HG02870 (cell line): ENCODE data around the gene FARS2.

Source experiments
- ATAC-seq: cut with Tn5 transposase; IDR thresholded peaks from one replicate; pipeline ENCODE4 v1.9.1; 2021; ENCODE audit warnings: mild to moderate bottlenecking, moderate library complexity; ENCODE audit not compliant: unreplicated experiment

Gene FARS2

DNA sequence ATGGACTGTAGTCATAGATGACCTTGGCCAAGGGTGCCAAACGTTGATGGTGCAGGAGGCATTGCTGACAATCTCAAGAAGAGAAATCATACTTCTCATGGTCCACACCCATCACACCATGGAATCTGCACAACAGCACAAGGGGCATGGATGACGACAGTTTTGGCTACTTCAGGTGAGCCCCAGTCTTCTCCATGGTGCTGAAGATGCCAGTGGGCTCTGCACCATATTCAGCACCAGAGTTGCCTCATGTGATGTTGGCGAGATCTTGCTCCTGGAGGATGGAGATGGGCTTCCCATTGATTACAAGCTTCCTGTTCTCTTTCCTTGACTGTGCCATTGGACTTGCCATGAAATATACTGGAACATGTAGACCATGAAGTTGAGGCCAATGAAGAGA, 556.6 kb downstream of the FARS2 start:
- no peak for ATAC-seq

DNA sequence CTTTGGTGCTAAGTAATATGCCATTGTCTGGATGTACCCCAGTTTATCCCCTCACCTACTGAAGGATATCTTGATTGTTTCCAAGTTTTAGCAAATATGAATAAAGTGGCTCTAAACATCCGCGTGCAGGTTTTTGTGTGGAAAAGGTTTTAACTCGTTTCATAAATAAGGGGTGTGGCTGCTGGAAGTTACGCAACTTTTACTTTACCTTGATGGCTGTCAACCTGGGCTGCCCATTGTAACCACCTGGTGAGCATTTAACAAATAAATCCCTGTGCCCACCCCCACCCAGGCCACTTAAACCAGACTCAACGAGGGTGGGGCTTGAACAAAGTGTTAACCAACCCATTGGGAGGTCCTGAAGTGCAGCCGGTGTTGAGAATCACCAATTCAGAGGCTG, 557.6 kb downstream of the FARS2 start:
- ATAC-seq = no peak
